HepG2 (cell line): ENCODE data around the gene MIA2. TPM values are rescaled to one million over a fixed set of nuclear protein-coding genes. Genes with fewer than 3 reads are reported as not detected.
A peak's percentile ranks its signal among the peaks of the same experiment; 100 is the strongest.

ENCODE experiments used
- BCLAF1 ChIP-seq: fragments of 450-650 bp; IDR thresholded peaks from 2 replicates; pipeline ENCODE4 v1.6.1; 2017; ENCODE audit warnings: mild to moderate bottlenecking
- BRF2 ChIP-seq: sonication (generic); formaldehyde crosslinking; IDR thresholded peaks from 2 replicates; pipeline ENCODE4 v1.8.1; 2022; ENCODE audit warnings: mild to moderate bottlenecking, missing genetic modification reagents
- DNMT3B ChIP-seq: conservative IDR thresholded peaks from 2 replicates; pipeline ENCODE4 v1.6.1; 2016; ENCODE audit warnings: missing biosample characterization, control low read depth
- ELF4 ChIP-seq: sonication (generic); formaldehyde crosslinking; IDR thresholded peaks from 2 replicates; pipeline ENCODE4 v1.5.0; 2020; ENCODE audit warnings: missing genetic modification reagents, mild to moderate bottlenecking, moderate library complexity, borderline replicate concordance
- GABPA ChIP-seq, 2 experiments: IDR thresholded peaks; 2 replicates each; pipeline ENCODE4 v1.6.1; 2011 to 2016; ENCODE audit warnings: low read depth in 2 of 2, low read length in 1 of 2, missing biosample characterization in 1 of 2, missing genetic modification characterization in 1 of 2
- GZF1 ChIP-seq: sonication (generic); formaldehyde crosslinking; IDR thresholded peaks from 2 replicates; pipeline ENCODE4 v1.5.1; 2020; ENCODE audit warnings: mild to moderate bottlenecking, missing genetic modification reagents
- ISL2 ChIP-seq: sonication (generic); formaldehyde crosslinking; IDR thresholded peaks from 2 replicates; pipeline ENCODE4 v1.5.0; 2020; ENCODE audit warnings: missing genetic modification reagents
- KIAA2018 ChIP-seq: sonication (generic); formaldehyde crosslinking; IDR thresholded peaks from 2 replicates; pipeline ENCODE4 v1.5.0; 2020; ENCODE audit warnings: mild to moderate bottlenecking, missing genetic modification reagents, borderline replicate concordance
- REPIN1 ChIP-seq: sonication (generic); formaldehyde crosslinking; IDR thresholded peaks from 2 replicates; pipeline ENCODE4 v1.8.0; 2022; ENCODE audit warnings: missing genetic modification reagents, low read depth, mild to moderate bottlenecking, borderline replicate concordance
- ZBTB7A ChIP-seq: sonication (generic); formaldehyde crosslinking; IDR thresholded peaks from 2 replicates; pipeline ENCODE4 v1.8.0; 2022; ENCODE audit warnings: mild to moderate bottlenecking, missing genetic modification reagents
- ZNF276 ChIP-seq: sonication (generic); formaldehyde crosslinking; IDR thresholded peaks from 2 replicates; pipeline ENCODE4 v1.4.0; 2020; ENCODE audit warnings: mild to moderate bottlenecking, low read depth, missing genetic modification reagents
- ZNF674 ChIP-seq: sonication (generic); formaldehyde crosslinking; IDR thresholded peaks from 2 replicates; pipeline ENCODE4 v1.5.0; 2020; ENCODE audit warnings: low read depth, mild to moderate bottlenecking, missing genetic modification reagents
- polyA plus RNA-seq, 8 experiments: library from polyadenylated mRNA; depleted of rRNA in 3 of 8; stranded (reverse) in 7 of 8; unstranded in 1 of 8; fragments of >200 nt; fragmentation: Illumina TruSeq in 4 of 8; extraction: Trizol in 4 of 8; gene quantifications; 2 replicates each; pipeline versions ENCODE4 v1.2.1 to v1.2.3, GENCODE V29; 2011 to 2016; ENCODE audit warnings: low read depth in 4 of 8, missing spikeins in 1 of 8, mixed read lengths in 1 of 8; ENCODE audit not compliant: insufficient read depth in 1 of 8
- total RNA-seq, 5 experiments: library from RNA; depleted of rRNA; stranded (reverse); fragments of >200 nt; fragmentation: Illumina TruSeq; extraction: Trizol; gene quantifications; 2 replicates each; pipeline ENCODE4 v1.2.3, GENCODE V29; 2016; ENCODE audit warnings: low read depth in 1 of 5

MIA2 gene
- total and polyA plus RNA-seq, 2 of the 13 experiments (the other 11 are each of a cell fraction or from before 2014, with no cell fraction given) = 134 to 158 TPM

- TF ChIP-seq GABPA (IDR thresholded peaks at IDR 0.05; ENCODE audit: low read depth, low read length) = no peak
- TF ChIP-seq GABPA (CRISPR knock-in tag; IDR thresholded peaks at IDR 0.05; ENCODE audit: low read depth) = 0 out of 2 replicates have a peak, but pooled peaks have one; percentile 11
- no peak for TF ChIP-seq DNMT3B (CRISPR knock-in tag)
- TF ChIP-seq KIAA2018 (CRISPR knock-in tag) = no peak
- no peak for TF ChIP-seq ZBTB7A (CRISPR knock-in tag)
- TF ChIP-seq GZF1 = no peak
- TF ChIP-seq ELF4 (CRISPR knock-in tag) = peak; percentile 27; the same call in 1 of the 2 replicates
- TF ChIP-seq BRF2 (CRISPR knock-in tag) = no peak
- TF ChIP-seq ISL2 (CRISPR knock-in tag) = no peak
- no peak for TF ChIP-seq ZNF276 (CRISPR knock-in tag)
- TF ChIP-seq REPIN1 = no peak
- no peak for TF ChIP-seq ZNF674 (CRISPR knock-in tag)
- TF ChIP-seq BCLAF1 = no peak
Measured at GRCh38 chr14:39376667-39377403, 143.1 kb downstream of the MIA2 start (continued).
